HEK293 (cell line): Measurements from ENCODE around the gene ZKSCAN3.

Experiments used
- CTCF ChIP-seq: fragments of 450-650 bp; formaldehyde crosslinking; IDR thresholded peaks from 2 replicates; pipeline ENCODE4 v1.5.1; 2016; ENCODE audit warnings: missing biosample characterization, missing genetic modification characterization
- YY1 ChIP-seq: fragments of 450-650 bp; formaldehyde crosslinking; IDR thresholded peaks from 2 replicates; pipeline ENCODE4 v1.5.1; 2018; ENCODE audit warnings: missing biosample characterization, missing genetic modification characterization
- ZBTB20 ChIP-seq: fragments of 450-650 bp; formaldehyde crosslinking; IDR thresholded peaks from 2 replicates; pipeline ENCODE4 v1.5.1; 2016; ENCODE audit warnings: missing biosample characterization, missing genetic modification characterization
- ZNF449 ChIP-seq: fragments of 450-650 bp; formaldehyde crosslinking; IDR thresholded peaks from 2 replicates; pipeline ENCODE4 v1.5.1; 2017; ENCODE audit warnings: missing biosample characterization, mild to moderate bottlenecking, missing genetic modification characterization, moderate library complexity
- ZNF639 ChIP-seq: fragments of 450-650 bp; formaldehyde crosslinking; IDR thresholded peaks from 2 replicates; pipeline ENCODE4 v1.5.1; 2016; ENCODE audit warnings: missing biosample characterization, missing genetic modification characterization
- ZSCAN5A ChIP-seq: fragments of 450-650 bp; formaldehyde crosslinking; IDR thresholded peaks from 2 replicates; pipeline ENCODE4 v1.5.1; 2016; ENCODE audit warnings: missing biosample characterization, missing genetic modification characterization

- TF ChIP-seq ZNF449 (tag by site-specific recombination), result no peak
- no peak for TF ChIP-seq CTCF (tag by site-specific recombination)
- TF ChIP-seq YY1 (tag by site-specific recombination), result no peak
- TF ChIP-seq ZBTB20 (tag by site-specific recombination), result no peak
- TF ChIP-seq ZNF639 (tag by site-specific recombination), result no peak
- no peak for TF ChIP-seq ZSCAN5A (tag by site-specific recombination)
Observed at GRCh38 chr6:28315628-28316027, 34.1 kb upstream of the ZKSCAN3 start.
